HEK293 (cell line): ENCODE data around the gene RASSF1.

Experiments
- CTCF ChIA-PET: fragments of 350-600 bp; formaldehyde crosslinking; extraction: SDS; loops from one replicate; lab custom pipeline; 2021; ENCODE audit warnings: antibody characterized with exemption; lab: Yijun Ruan, JAX
- POLR2A ChIA-PET: fragments of 300-600 bp; formaldehyde crosslinking; extraction: SDS; loops from one replicate; lab custom pipeline; 2020; ENCODE audit warnings: antibody characterized with exemption, inconsistent platforms; lab: Yijun Ruan, JAX
- H3K27ac ChIP-seq: fragments of 200-500 bp; sonication (Bioruptor generic); 2 replicates; pipeline ENCODE4 v1.5.1; 2014; ENCODE audit warnings: low read depth, low read length, control low read depth, inconsistent platforms; ENCODE audit errors: extremely low read depth
- H3K36me3 ChIP-seq, 2 experiments: fragments of 200-500 bp in 1 of 2; sonication (Bioruptor generic) in 1 of 2; 1 replicate in 1 of 2; 2 replicates in 1 of 2; pipeline ENCODE4 v1.5.1; 2014 to 2017; ENCODE audit warnings: inconsistent platforms in 2 of 2, low read length in 2 of 2; ENCODE audit not compliant: control insufficient read depth in 2 of 2, insufficient read depth in 1 of 2
- H3K4me1 ChIP-seq: fragments of 200-500 bp; sonication (Bioruptor generic); 2 replicates; pipeline ENCODE4 v1.5.1; 2014; ENCODE audit warnings: mild to moderate bottlenecking, low read length, inconsistent platforms; ENCODE audit not compliant: control insufficient read depth, insufficient read depth
- H3K4me3 ChIP-seq: 2 replicates; pipeline ENCODE4 v1.5.1; 2011; ENCODE audit warnings: low read depth, mild to moderate bottlenecking, control low read depth, low read length, moderate library complexity
- H3K9me3 ChIP-seq: fragments of 200-500 bp; sonication (Bioruptor generic); 2 replicates; pipeline ENCODE4 v1.5.1; 2014; ENCODE audit warnings: low read depth, low read length, inconsistent platforms; ENCODE audit not compliant: control insufficient read depth, insufficient read depth
- GLI2 ChIP-seq: fragments of 450-650 bp; formaldehyde crosslinking; IDR thresholded peaks from 2 replicates; pipeline ENCODE4; 2017; ENCODE audit warnings: missing biosample characterization, missing genetic modification characterization, low read depth, borderline replicate concordance
- KLF1 ChIP-seq: fragments of 450-650 bp; formaldehyde crosslinking; IDR thresholded peaks from 2 replicates; pipeline ENCODE4 v1.5.1; 2016; ENCODE audit warnings: missing biosample characterization, missing genetic modification characterization
- MEIS1 ChIP-seq: sonication (generic); formaldehyde crosslinking; IDR thresholded peaks from 2 replicates; pipeline ENCODE4 v1.8.1; 2022; ENCODE audit warnings: missing genetic modification reagents, mild to moderate bottlenecking, borderline replicate concordance
- PRDM10 ChIP-seq: fragments of 450-650 bp; formaldehyde crosslinking; IDR thresholded peaks from 2 replicates; pipeline ENCODE4 v1.5.1; 2016; ENCODE audit warnings: missing biosample characterization, missing genetic modification characterization
- YY1 ChIP-seq: fragments of 450-650 bp; formaldehyde crosslinking; IDR thresholded peaks from 2 replicates; pipeline ENCODE4 v1.5.1; 2018; ENCODE audit warnings: missing biosample characterization, missing genetic modification characterization
- ZFP69B ChIP-seq: fragments of 450-650 bp; formaldehyde crosslinking; IDR thresholded peaks from 2 replicates; pipeline ENCODE4 v1.5.1; 2016; ENCODE audit warnings: missing biosample characterization, missing genetic modification characterization
- ZIC2 ChIP-seq: fragments of 450-650 bp; formaldehyde crosslinking; IDR thresholded peaks from 2 replicates; pipeline ENCODE4 v1.5.1; 2016; ENCODE audit warnings: missing biosample characterization, missing genetic modification characterization
- ZNF16 ChIP-seq: fragments of 450-650 bp; formaldehyde crosslinking; IDR thresholded peaks from 2 replicates; pipeline ENCODE4 v1.5.1; 2016; ENCODE audit warnings: low read depth, missing biosample characterization, missing genetic modification characterization
- ZNF202 ChIP-seq: fragments of 450-650 bp; formaldehyde crosslinking; IDR thresholded peaks from 2 replicates; pipeline ENCODE4 v1.5.1; 2016; ENCODE audit warnings: missing biosample characterization, missing genetic modification characterization, borderline replicate concordance
- ZNF341 ChIP-seq: fragments of 450-650 bp; formaldehyde crosslinking; IDR thresholded peaks from 2 replicates; pipeline ENCODE4; 2016; ENCODE audit warnings: low read depth, missing biosample characterization, missing genetic modification characterization
- ZNF362 ChIP-seq: fragments of 450-650 bp; formaldehyde crosslinking; IDR thresholded peaks from 2 replicates; pipeline ENCODE4 v1.5.1; 2016; ENCODE audit warnings: missing biosample characterization, missing genetic modification characterization
- ZNF37A ChIP-seq: fragments of 450-650 bp; IDR thresholded peaks from 2 replicates; pipeline ENCODE4 v1.5.1; 2018; ENCODE audit warnings: missing biosample characterization, missing genetic modification characterization
- ZNF416 ChIP-seq: fragments of 450-650 bp; formaldehyde crosslinking; IDR thresholded peaks from 2 replicates; pipeline ENCODE4 v1.5.1; 2016; ENCODE audit warnings: missing biosample characterization, missing genetic modification characterization
- ZNF548 ChIP-seq: fragments of 450-650 bp; formaldehyde crosslinking; IDR thresholded peaks from 2 replicates; pipeline ENCODE4 v1.5.1; 2016; ENCODE audit warnings: missing biosample characterization, missing genetic modification characterization
- ZNF555 ChIP-seq: fragments of 450-650 bp; formaldehyde crosslinking; conservative IDR thresholded peaks from 2 replicates; pipeline ENCODE4 v1.5.1; 2017; ENCODE audit warnings: missing biosample characterization, mild to moderate bottlenecking, missing genetic modification characterization, inconsistent platforms
- ZNF585B ChIP-seq: fragments of 450-650 bp; formaldehyde crosslinking; IDR thresholded peaks from 2 replicates; pipeline ENCODE4 v1.5.1; 2016; ENCODE audit warnings: missing biosample characterization, missing genetic modification characterization
- ZNF677 ChIP-seq: fragments of 450-650 bp; IDR thresholded peaks from 2 replicates; pipeline ENCODE4 v1.5.0; 2018; ENCODE audit warnings: missing biosample characterization, mild to moderate bottlenecking, missing genetic modification characterization, moderate library complexity
- ZNF776 ChIP-seq: fragments of 450-650 bp; formaldehyde crosslinking; IDR thresholded peaks from 2 replicates; pipeline ENCODE4 v1.5.0; 2017; ENCODE audit warnings: missing biosample characterization, missing genetic modification characterization, borderline replicate concordance
- ZNF830 ChIP-seq: fragments of 450-650 bp; IDR thresholded peaks from 2 replicates; pipeline ENCODE4 v1.5.0; 2018; ENCODE audit warnings: missing biosample characterization, missing genetic modification characterization, low read depth, mild to moderate bottlenecking, moderate library complexity
- TF ChIP-seq, protein P1 (sequence below): fragments of 450-650 bp; formaldehyde crosslinking; IDR thresholded peaks from 2 replicates; pipeline ENCODE4 v1.5.1; 2016; ENCODE audit warnings: missing biosample characterization, missing genetic modification characterization, borderline replicate concordance
- TF ChIP-seq, protein P2 (sequence below): fragments of 450-650 bp; formaldehyde crosslinking; IDR thresholded peaks from 2 replicates; pipeline ENCODE4 v1.5.1; 2016; ENCODE audit warnings: missing biosample characterization, missing genetic modification characterization

Gene RASSF1

DNA sequence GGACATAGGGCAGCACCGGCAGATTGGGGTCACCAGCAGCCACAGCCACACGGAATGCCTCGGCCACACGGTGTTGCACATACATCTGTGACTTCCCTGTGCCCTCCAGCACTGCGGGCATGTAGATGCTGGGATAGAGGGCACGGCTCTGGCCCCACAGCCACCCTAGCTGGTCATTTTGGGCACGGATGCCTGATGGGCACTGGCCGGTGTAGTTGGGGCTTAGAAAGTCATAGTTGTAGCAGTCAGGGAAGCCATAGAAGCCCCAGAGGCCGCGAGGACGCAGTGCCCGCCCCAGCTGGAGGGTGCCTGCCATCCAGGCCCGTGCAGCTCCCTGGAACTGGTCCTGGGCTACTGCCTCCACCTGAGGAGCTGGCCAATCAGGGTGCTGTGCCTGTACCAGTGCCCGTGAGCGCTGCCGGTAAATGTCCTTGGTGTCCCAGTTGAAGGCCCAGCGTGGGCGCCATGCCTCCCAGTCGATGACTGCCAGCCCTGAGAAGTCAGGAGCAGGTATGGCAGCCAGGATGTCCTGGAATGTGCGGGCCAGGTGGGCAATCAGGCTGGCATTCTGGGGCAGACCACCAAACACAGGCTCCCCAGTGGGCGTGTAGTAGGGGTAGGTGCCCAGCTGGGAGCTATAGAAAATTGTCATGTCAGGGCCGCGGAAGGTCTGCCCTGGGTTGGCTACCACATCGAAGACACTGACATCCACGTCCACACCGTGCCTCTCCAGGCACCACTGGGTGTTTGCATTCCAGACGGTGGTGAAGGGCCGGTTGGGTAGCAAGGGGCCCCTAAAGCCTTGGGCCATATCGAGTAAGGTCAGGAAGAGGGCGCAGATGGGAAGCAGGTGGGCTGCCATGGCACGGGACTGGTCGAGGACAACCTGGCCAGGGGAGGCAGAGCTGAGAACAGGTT is 38.3 kb downstream of the RASSF1 start:
- POLR2A ChIA-PET: interaction anchor here (0.7 to 1.5 kb wide), 3 partner anchors 10 to 26 kb away, joined by 4 to 5 read pairs (median 4); partner anchors contain the start of genes IFRD2 and TUSC2
- Histone ChIP-seq H3K36me3 (peaks cover 0 to 1% of the 10 kb centered on the region in 2 experiments; a peak in 1 of 3 replicates), H3K27ac (no peak overlapping the region), H3K4me1 (no peaks in the 10 kb centered on the region), H3K9me3 (no peaks in the 10 kb centered on the region), H3K4me3 (no peak overlapping the region)
- CTCF ChIA-PET: interaction anchor here (0.6 to 1.3 kb wide), 4 partner anchors 22 to 1312 kb away, joined by 3 to 4 read pairs (median 3); no protein-coding TSS in a partner anchor
- no peak for TF ChIP-seq ZNF16 (tag by site-specific recombination)
- no peak for TF ChIP-seq GLI2 (tag by site-specific recombination)
- TF ChIP-seq ZNF548 (tag by site-specific recombination): no peak
- no peak for TF ChIP-seq YY1 (tag by site-specific recombination)
- TF ChIP-seq ZIC2 (tag by site-specific recombination): no peak
- TF ChIP-seq ZNF416 (tag by site-specific recombination): no peak
- no peak for TF ChIP-seq ZNF341
- no peak for TF ChIP-seq ZNF585B (tag by site-specific recombination)
- no peak for TF ChIP-seq KLF1 (tag by site-specific recombination)
- TF ChIP-seq, protein P1, sequence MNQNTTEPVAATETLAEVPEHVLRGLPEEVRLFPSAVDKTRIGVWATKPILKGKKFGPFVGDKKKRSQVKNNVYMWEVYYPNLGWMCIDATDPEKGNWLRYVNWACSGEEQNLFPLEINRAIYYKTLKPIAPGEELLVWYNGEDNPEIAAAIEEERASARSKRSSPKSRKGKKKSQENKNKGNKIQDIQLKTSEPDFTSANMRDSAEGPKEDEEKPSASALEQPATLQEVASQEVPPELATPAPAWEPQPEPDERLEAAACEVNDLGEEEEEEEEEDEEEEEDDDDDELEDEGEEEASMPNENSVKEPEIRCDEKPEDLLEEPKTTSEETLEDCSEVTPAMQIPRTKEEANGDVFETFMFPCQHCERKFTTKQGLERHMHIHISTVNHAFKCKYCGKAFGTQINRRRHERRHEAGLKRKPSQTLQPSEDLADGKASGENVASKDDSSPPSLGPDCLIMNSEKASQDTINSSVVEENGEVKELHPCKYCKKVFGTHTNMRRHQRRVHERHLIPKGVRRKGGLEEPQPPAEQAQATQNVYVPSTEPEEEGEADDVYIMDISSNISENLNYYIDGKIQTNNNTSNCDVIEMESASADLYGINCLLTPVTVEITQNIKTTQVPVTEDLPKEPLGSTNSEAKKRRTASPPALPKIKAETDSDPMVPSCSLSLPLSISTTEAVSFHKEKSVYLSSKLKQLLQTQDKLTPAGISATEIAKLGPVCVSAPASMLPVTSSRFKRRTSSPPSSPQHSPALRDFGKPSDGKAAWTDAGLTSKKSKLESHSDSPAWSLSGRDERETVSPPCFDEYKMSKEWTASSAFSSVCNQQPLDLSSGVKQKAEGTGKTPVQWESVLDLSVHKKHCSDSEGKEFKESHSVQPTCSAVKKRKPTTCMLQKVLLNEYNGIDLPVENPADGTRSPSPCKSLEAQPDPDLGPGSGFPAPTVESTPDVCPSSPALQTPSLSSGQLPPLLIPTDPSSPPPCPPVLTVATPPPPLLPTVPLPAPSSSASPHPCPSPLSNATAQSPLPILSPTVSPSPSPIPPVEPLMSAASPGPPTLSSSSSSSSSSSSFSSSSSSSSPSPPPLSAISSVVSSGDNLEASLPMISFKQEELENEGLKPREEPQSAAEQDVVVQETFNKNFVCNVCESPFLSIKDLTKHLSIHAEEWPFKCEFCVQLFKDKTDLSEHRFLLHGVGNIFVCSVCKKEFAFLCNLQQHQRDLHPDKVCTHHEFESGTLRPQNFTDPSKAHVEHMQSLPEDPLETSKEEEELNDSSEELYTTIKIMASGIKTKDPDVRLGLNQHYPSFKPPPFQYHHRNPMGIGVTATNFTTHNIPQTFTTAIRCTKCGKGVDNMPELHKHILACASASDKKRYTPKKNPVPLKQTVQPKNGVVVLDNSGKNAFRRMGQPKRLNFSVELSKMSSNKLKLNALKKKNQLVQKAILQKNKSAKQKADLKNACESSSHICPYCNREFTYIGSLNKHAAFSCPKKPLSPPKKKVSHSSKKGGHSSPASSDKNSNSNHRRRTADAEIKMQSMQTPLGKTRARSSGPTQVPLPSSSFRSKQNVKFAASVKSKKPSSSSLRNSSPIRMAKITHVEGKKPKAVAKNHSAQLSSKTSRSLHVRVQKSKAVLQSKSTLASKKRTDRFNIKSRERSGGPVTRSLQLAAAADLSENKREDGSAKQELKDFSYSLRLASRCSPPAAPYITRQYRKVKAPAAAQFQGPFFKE (tag by site-specific recombination): no peak
- TF ChIP-seq ZNF677 (tag by site-specific recombination): no peak
- TF ChIP-seq, protein P2, sequence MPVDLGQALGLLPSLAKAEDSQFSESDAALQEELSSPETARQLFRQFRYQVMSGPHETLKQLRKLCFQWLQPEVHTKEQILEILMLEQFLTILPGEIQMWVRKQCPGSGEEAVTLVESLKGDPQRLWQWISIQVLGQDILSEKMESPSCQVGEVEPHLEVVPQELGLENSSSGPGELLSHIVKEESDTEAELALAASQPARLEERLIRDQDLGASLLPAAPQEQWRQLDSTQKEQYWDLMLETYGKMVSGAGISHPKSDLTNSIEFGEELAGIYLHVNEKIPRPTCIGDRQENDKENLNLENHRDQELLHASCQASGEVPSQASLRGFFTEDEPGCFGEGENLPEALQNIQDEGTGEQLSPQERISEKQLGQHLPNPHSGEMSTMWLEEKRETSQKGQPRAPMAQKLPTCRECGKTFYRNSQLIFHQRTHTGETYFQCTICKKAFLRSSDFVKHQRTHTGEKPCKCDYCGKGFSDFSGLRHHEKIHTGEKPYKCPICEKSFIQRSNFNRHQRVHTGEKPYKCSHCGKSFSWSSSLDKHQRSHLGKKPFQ (tag by site-specific recombination): no peak
- TF ChIP-seq ZNF37A: no peak

GRCh38 chr3:50300681-50301254 is 39.9 kb downstream of the RASSF1 start:
- no peaks in the 10 kb centered on the region for H3K4me1 ChIP-seq
- H3K9me3 ChIP-seq: no peaks in the 10 kb centered on the region
- peaks cover 0 to 4% of the 10 kb centered on the region in 2 experiments; a peak in 1 of 3 replicates for H3K36me3 ChIP-seq
- H3K4me3 ChIP-seq: no peak overlapping the region
- no peak overlapping the region; the same call in 1 of the 2 replicates for H3K27ac ChIP-seq
- ChIA-PET CTCF (interaction anchor here (0.6 kb wide), 1 partner anchor 18 kb away, joined by 5 read pairs; no protein-coding TSS in a partner anchor), POLR2A (no interaction called here)
- no peak for TF ChIP-seq PRDM10 (tag by site-specific recombination)
- TF ChIP-seq ZNF776 (tag by site-specific recombination): no peak
- TF ChIP-seq MEIS1 (CRISPR knock-in tag): no peak
- no peak for TF ChIP-seq ZNF362 (tag by site-specific recombination)
- TF ChIP-seq ZFP69B (tag by site-specific recombination): no peak
- TF ChIP-seq ZNF202 (tag by site-specific recombination): no peak
- no peak for TF ChIP-seq ZNF830 (tag by site-specific recombination)
- TF ChIP-seq ZNF555 (tag by site-specific recombination): no peak
